HG02759 (cell line): ENCODE results near the gene VWDE.
A peak's percentile ranks its signal among the peaks of the same experiment; 100 is the strongest.

Experiments used
- ATAC-seq: cut with Tn5 transposase; IDR thresholded peaks from one replicate; pipeline ENCODE4 v1.9.1; 2021; ENCODE audit warnings: mild to moderate bottlenecking, moderate library complexity; ENCODE audit not compliant: unreplicated experiment

Gene VWDE

DNA sequence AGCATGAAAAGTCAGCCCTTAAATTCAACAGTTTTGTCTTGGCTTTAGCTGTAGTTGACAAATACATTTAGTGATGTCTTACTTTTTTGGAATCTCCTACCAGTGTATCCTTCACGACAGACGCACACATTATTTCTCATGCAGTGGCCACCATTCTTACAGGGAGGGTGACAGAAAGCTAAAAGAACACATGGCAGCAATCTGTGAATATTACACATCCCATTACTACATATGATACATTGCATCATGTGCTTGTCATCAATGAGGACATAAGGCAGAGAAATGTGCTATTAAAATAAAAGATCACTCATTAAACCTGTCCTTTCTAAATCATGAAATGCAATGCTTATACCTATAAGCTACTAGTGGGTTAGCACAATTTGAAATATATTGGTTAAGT lies 66.6 kb downstream of the VWDE start:
- no peak for ATAC-seq

DNA sequence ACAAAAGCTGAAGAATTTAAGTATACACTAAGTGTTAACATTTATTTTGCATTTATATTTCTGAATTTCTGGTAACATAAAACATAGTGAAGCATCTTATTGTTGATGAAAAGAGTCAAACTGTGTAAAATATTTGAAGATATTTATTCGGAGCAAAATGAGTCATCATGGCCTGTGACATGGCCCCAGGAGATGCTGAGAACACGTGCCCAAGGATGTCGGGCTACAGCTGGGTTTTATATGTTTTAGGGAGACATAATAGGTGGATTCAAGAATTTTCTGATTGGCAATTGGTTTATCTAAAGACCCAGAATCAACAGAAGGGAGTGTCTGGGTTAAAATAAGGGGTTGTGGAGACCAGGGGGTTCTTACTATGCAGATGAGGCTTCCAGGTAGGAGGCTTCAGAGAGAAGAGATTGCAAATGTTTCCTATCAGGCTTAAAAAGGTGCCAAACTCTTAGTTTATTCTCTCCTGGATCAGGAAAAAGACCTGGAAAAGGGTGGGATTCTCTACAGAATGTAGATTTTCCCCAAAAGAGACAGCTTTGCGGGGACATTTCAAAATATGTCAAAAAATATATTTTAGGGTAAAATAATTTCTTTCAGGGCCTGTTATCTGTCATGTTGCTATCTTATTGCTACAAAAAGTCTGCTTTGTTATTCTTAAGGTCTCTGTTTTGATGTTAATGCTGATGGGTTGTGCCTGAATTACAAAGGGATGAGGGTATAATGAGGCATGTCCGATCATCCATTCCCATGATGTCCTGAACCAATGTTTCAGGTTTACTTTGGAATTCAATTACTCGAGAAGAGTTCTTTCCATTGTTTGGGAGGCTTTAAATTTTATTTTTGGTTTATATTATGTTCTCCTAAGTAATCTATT lies 74.5 kb downstream of the VWDE start:
- ATAC-seq, result no peak

- ATAC-seq, result no peak
Measured at GRCh38 chr7:12327922-12328321, 75.7 kb downstream of the VWDE start.

DNA sequence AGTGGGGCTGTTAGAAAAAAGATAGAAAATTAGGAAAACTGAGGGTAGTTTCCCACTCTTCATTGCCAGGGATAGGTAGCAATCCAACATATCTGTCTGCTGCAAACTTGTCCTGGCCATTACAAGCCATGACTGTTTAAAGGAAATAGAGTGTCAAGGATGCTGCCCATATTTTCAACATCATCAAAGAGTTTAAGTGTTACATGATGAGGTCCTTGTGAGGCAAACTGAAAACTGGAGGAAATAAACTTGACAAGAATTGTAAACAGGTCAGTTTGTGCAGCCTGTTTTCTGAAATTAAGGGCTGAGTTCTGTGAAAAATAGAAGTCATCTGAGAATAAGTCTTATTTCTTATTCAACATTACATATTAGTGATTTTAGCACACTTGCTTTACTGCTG lies 78.0 kb downstream of the VWDE start:
- no peak for ATAC-seq

DNA sequence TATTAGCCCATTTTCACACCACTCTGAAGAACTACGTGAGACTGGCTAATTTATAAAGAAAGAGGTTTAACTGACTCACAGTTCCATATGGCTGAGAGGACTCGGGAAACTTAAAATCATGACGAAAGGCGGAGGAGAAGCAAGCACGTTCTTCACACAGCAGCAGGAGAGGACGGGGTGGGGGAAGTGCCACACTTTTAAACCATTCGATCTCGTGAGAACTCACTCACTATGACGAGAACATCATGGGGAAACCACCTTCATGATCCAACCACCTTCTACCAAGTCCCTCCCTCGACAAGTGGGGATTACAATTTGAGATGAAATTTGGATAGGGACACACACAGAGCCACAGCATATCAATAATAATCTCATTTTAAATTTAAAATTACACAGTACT lies 80.2 kb downstream of the VWDE start:
- no peak for ATAC-seq

- peak; percentile 87 for ATAC-seq
Measured at GRCh38 chr7:12322903-12323300, 80.8 kb downstream of the VWDE start.

DNA sequence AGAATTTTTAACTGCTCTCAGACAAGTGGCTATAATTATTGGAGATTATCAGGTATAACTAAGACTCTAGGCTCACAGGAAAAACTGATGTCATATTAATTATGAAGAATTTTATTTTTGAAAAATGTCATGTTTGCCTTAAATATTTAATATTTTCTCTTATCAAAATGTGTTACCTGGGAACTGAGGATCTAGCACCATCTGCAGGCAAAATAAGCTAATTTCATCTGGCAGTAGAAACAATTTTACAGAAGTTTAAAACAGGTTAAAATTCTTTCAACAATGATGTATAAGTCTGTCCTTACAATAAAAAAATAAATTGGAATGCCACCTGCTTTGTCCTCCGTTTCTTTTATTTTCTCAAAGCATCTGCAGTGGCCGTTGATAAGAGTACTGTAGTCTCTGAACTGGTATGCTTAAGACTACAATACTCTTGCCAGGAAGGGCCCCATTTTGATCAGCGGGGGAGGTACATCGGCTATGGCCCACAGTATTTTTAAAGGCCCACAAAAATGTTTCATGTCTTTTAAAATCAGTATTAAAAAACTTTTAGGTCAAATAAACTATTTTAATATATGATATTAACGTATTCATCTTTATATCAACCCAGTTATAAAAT lies 81.3 kb downstream of the VWDE start:
- ATAC-seq, result no peak

- no peak for ATAC-seq
Measured at GRCh38 chr7:12320987-12321647, 82.5 kb downstream of the VWDE start.

- no peak for ATAC-seq
Measured at GRCh38 chr7:12320241-12320986, 83.3 kb downstream of the VWDE start.

GRCh38 chr7:12317675-12318074 lies 86.0 kb downstream of the VWDE start:
- ATAC-seq, result no peak

DNA sequence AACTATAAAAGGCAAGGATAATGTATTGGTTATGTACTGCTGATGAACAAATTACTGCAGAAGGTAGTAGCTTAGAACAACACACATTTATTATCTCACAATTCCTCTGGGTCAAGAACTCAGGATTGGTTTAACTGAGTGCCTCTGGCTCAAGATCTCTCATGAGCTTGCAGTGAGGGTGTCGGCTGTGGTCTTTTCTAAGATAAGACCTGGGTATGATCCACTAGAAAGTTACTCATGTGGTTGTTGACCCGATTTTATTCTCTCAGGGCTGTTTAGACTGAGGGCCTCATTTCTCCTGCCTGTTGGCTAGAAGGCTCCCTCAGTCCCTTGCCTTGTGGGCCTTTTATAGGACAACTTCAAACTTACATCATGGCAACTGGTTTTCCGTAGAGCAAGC lies 86.7 kb downstream of the VWDE start:
- ATAC-seq, result no peak

- ATAC-seq, result no peak
Measured at GRCh38 chr7:12315049-12315448, 88.6 kb downstream of the VWDE start.

DNA sequence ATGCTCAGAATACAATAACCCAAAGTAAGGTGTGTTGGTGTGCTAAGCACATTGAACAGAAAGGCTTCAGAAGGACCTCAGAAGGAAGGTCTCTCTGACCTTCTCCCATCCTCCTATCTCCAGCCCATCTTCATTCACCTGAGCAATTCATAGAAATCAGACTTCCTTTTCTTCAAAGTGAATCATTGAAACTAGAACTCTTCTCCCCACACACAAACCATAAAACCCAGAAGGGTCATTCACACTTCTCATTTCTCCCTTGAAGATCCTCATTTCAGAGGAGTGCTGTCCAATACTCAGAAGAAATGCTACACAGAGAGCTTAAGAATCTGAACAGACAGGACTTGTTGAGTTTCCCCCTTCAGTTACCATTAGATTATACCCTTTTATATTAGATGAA lies 89.5 kb downstream of the VWDE start:
- peak; percentile 74 for ATAC-seq

DNA sequence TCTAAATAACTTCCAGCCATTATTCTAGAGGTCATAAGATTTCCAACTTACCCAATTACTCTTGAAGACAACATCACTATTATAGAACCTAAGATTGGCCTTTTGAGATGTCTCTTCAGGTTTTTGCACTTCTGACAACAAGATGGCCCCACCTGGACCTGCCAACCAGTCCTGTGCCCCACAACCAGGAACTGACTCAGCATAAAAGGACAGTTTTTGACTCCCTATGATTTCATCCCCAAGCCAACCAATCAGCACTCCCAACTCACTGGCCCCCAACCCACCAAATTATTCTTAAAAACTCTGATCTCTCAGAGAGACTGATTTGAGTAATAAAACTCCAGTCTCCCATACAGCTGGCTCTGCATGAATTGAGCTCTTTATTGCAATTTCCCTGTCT lies 98.2 kb downstream of the VWDE start:
- ATAC-seq, result no peak

DNA sequence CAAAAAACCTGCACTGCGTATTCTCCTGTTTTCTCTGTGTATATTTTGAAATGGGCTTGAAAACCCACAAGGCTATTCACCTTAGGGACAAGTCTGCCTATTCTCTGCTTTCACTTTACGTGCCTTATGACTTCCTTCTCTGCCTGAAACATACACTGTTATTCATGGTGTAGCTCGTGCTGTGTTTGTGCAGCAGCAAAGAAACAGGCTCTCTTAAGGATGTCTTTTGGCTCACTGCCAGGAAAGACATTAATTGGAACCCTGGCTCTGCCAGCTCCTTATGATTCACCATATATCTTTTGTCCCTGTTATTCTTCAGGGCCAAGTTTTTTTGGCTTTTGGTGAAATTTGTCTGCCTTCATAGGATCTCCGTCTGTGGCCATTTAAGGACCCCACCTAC lies 100.2 kb downstream of the VWDE start:
- ATAC-seq, result no peak

GRCh38 chr7:12303062-12303461 lies 100.6 kb downstream of the VWDE start:
- ATAC-seq, result no peak

DNA sequence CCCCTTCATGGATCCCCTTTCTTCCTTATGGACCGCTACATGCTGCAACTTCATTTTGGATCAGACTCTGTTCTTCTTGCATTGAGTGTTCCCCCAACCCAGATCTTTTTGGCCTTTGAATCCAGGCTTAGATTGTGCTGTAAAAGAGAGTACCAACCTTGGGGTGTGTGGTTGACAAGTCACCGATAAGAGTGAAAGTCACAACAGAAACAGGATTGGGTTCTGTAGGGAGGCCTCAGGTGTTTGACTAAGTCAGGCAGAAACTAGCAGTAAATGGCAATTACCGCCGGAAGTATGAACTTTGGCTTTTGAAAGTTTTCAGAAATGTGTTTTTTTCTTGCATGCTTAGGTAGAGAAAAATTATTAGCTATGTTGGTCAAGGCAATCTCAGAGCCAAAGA lies 103.2 kb downstream of the VWDE start:
- ATAC-seq, result no peak

DNA sequence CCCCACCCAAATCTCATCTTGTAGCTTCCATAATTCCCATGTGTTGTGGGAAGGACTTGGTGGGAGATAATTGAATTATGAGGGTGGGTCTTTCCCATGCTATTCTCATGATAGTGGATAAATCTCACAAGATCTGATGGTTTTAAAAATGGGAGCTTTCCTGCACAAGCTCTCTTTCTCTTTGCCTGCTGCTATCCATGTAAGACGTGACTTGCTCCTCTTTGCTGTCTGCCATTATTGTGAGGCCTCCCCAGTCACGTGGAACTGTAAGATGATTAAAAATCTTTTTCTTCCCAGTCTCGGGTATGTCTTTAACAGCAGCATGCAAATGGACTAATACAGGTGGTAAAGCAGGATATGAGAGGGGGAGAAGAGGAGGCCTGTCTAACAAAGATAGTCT lies 104.3 kb downstream of the VWDE start:
- ATAC-seq, result no peak

- no peak for ATAC-seq
Measured at GRCh38 chr7:12297283-12298108, 106.2 kb downstream of the VWDE start.

GRCh38 chr7:12296051-12296570 lies 107.6 kb downstream of the VWDE start:
- ATAC-seq, result no peak
